NCI-H345 treated with DMSO at 0.1 percent for 48 hours (cell line): ENCODE measurements around the gene THSD4.
"Not testable (repeated sequence)": the region's sequence is repeated elsewhere in the genome, so short reads cannot be mapped to it uniquely, and the experiment has no call there.

Source experiments
- DNase-seq: peaks from one replicate; lab custom pipeline; 2025; ENCODE audit not compliant: unreplicated experiment; lab: John Stamatoyannopoulos, UW

The THSD4 gene

GRCh38 chr15:71146580-71146982, 31.3 kb downstream of the THSD4 start:
- no peak for DNase-seq

- no peak for DNase-seq
These were observed 32.8 kb downstream of the THSD4 start for GRCh38 chr15:71148048-71148447.

GRCh38 chr15:71149646-71150557, 34.6 kb downstream of the THSD4 start:
- no peak for DNase-seq

DNA sequence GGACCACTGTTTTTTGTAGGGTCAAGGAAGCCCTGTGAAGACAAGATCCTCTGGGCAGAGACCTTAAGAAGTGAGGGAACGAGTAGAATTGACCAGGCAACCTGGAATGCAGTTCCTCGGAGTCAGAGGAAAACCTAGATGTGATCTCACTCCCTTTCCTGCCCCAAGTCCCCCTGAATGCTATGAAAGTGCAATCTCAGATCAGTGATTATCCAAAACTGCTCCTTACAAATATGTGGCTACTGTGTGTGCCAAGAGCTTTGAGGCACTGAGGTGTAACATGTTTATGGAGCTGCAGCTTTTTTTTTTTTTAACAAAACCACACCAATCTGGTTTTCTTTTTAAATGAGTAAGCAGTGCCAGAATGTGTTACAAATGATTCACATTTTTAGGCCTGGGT, 35.8 kb downstream of the THSD4 start:
- DNase-seq: no peak

DNA sequence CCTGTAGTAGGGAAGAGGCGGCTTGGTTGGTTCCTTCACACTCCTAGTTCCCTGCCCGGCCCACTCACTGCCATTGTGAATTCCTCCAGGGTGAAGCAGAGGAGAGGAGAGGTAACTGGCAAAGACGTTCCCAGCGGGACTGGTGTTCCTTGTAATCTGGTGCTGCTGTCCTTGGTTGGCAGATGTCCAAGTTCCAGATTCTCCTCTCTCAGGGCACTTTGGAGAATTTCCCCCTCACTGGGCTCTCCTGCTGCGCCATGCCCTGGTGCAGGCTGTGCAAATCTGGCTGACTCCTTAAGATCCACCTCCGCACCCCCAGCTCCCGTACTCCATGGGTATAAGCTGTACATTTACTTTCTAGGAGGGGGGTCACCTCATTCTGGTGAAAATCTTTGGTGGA, 37.3 kb downstream of the THSD4 start:
- DNase-seq: no peak

DNA sequence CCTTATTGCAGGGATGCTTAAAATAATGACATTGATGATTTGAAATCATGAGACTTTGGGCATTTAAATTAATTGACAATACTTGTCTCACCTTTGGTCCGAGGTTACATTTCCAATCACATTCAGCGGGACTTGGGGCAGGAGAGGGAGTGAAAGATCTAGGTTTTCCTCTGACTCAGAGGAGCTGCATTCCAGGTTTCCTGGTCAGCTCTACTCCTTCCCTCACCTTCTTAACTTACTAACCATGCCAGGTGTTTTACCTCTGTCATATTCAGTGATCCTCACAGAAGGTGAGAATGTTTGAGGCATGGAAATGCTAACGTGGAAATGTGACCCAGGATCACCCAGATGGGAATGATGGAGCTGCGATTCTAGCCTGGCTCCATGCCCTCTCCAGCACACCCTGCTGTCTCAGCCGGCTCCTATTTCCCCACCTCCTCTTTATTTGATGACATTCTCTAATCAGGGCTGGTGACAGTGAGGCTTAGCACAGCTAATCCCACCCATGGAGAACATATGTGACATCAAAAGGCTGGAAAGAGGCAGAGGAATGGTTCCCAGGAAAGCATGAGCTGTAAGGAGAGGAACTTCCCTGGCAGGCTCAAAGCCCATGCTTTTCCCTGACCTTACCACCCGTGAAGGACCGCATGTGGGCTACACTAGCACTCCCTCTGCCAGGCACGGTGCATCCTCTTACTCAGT, 38.7 kb downstream of the THSD4 start:
- no peak for DNase-seq

DNA sequence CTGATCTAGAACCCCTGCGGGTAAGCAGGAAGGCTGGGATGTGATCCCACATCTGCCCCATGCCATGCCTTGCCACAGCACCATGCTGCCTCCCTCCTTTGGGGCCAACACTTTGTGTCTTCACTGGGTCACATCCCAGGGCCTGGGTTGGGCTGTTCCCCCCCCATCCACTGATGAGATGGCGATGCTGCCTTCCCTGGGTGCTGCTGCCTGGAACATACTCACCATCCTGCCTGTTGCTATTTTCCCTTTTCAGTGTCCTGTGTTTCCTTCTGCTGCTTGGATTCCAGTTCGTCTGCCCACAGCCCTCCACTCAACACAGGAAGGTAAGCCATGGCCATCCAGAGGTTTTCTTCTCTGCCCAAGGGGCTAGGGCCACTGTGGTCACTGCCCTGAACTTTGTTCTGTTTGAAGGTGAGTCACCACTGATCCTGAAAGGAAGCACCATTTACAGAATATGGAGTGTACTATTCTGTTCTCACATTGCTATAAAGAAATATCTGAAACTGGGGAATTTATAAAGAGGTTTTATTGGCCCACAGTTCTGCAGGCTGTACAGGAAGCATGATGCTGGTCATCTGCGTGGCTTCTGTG, 39.4 kb downstream of the THSD4 start:
- no peak for DNase-seq

- DNase-seq: no peak
These were observed 40.3 kb downstream of the THSD4 start for GRCh38 chr15:71155534-71155933.

DNA sequence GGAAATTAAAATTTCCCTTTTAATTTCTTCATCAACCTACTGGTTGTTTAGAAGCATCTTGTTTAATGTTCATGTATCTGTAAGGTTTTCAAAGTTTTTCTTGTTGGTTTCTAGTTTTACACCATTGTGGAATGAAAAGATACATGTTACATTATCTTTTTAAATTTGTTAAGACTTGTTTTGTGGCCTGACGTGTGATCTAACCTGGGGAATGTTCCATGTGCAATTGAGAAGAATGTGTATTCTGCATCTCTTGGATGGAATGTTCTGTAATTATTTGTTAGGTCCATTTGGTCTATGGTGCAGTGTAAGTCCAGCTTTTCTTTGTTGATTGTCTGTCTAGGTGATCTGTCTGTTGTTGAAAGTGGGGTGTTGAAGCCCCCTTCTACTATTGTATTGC, 45.7 kb downstream of the THSD4 start:
- DNase-seq: no peak

GRCh38 chr15:71162309-71162708, 47.0 kb downstream of the THSD4 start:
- no peak for DNase-seq

GRCh38 chr15:71164606-71165005, 49.3 kb downstream of the THSD4 start:
- DNase-seq: not testable (repeated sequence)

GRCh38 chr15:71167445-71168165, 52.3 kb downstream of the THSD4 start:
- no peak for DNase-seq

- no peak for DNase-seq
These were observed 53.0 kb downstream of the THSD4 start for GRCh38 chr15:71168166-71168834.

DNA sequence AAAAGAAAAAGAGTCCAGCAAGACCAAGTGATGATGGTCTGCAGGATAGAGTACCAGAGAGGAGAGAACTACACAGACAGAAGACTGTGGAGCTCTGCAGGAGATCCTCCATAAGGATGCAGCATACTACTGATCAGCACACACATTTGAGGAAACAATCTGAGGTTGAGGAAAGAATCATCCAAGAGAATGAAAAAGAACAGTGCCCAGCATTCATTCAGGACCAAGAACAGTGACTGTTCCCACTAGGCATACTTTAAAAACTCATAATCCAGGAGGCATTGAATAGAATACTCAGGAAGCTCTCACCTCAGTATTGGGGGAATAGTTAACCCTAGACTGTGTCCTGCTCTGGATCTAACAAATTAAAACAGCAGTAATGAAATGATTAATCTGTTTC, 54.9 kb downstream of the THSD4 start:
- no peak for DNase-seq

DNA sequence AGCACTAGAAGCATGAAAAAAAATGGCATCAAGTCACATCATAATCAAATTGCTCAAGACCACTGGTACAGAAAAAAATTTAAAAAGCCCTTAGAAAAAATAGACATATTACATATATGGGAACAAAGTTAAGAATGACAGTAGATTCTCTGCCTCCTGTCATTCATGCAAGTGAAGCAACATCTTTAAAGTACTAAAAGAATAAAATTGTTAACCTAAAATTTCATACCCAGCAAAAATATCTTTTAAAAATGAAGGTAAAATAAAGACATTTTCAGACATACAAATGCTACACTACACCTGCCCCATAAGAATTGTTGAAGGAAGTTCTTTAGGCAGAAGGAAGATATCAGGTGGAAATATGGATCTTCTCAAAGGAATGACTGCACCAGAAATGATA, 55.9 kb downstream of the THSD4 start:
- DNase-seq: no peak

DNA sequence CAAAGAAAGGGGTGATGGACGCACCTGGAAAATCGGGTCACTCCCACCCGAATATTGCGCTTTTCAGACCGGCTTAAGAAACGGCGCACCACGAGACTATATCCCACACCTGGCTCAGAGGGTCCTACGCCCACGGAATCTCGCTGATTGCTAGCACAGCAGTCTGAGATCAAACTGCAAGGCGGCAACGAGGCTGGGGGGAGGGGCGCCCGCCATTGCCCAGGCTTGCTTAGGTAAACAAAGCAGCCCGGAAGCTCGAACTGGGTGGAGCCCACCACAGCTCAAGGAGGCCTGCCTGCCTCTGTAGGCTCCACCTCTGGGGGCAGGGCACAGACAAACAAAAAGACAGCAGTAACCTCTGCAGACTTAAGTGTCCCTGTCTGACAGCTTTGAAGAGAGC, 59.1 kb downstream of the THSD4 start:
- not testable (repeated sequence) for DNase-seq

DNA sequence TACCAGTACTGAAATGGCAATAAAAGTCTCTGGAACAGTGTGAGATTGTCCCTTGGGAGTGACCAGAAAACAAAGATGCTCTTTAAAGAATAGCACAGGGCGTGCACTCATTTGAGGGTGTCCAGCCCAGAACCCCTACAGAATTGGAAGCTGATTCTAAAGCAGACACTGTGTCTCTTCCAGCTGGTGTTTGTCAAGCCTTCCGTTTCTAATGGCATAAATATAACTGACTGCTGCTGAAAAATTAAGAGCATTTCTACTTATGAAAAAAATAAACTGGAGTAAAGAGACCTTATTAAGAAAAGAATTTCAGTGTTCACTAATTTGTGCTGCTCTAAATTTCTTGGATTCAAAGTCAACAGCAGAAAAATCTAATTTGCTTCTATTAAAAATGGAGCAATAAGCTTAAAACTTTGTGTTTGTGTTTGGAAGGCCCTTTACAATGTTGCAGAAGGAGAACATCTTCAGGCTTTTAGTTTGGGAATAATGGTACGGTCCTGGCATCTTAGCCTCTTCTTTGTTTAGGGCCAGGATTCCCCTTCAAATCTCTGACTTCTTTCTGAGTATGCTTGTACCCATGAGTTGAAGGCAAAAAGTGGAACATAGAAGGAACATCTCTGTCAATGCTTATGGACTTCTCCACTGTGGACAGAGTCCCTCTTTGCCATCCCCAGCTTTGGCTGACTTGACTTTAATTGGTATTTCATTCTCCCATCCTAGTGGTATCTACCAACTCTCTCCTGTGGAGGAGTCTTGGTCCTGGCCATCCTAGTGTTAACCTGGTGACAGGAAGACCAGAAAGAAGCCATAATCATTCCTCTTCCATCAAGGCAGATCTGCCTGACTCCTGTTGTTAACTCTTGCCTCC, 65.9 kb downstream of the THSD4 start:
- DNase-seq: no peak

DNA sequence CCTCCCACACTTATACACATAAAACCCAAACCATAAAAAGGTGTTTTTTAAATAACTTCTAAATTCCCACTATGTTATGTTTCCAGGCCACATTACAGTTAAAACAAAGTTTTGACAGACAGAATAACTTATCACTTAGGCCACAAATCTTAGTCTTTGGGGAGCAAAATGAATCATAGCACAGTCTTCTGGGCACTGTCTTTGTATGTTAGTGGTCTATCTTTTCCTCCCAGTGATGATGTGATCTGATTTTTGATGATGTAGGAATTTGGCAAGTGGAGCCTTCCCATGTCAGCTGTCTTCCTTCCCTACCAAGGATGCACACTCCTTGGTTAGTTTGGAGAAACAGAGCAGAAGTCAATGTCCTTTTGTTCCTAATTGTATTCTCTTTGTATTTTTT, 67.3 kb downstream of the THSD4 start:
- no peak for DNase-seq

DNA sequence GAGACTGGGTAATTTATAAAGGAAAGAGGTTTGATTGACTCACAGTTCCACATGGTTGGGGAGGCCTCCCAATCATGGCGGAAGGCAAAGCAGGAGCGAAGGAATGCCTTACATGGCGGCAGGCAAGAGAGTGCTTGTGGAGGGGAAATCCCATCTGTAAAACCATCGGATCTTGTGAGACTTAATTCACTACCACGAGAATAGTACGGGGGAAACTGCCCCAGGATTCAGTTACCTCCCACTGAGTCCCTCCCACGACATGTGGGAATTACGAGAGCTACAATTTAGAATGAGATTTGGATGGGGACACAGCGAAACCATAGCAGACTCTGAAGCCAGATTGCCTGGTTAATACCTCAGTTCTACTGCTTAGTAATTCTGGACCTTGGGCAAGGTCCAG, 67.8 kb downstream of the THSD4 start:
- no peak for DNase-seq

DNA sequence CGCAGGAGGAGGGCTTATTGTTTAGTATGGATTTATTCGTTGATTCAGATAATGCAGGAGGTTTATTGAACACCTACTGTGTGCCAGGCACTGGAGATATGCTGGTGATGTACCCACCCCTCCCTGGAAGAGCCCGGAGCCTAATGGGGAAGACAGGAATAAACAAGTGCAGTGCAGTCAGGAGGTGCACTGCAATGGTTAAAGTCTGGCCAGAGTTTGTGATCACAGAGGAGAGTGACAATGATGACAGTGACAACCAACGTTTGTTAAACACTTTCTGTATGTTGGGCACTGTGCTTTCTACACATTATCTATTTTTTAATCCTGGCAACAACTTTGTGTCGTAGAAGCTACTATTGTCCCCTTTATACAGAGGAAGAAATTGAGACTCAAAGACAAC, 70.4 kb downstream of the THSD4 start:
- DNase-seq: no peak
